GM04504 (cell line): ENCODE results near the gene C22orf31.

ENCODE experiments used
- DNase-seq: peaks from one replicate; pipeline ENCODE4 v3.0.0-alpha.2; 2012; ENCODE audit warnings: low read depth

Gene C22orf31

GRCh38 chr22:29029202-29030000 lies 32.2 kb downstream of the C22orf31 start:
- no peak for DNase-seq

GRCh38 chr22:29028468-29028867 lies 33.2 kb downstream of the C22orf31 start:
- no peak for DNase-seq

GRCh38 chr22:29026579-29026978 lies 35.1 kb downstream of the C22orf31 start:
- DNase-seq, result no peak

GRCh38 chr22:29023172-29023796 lies 38.3 kb downstream of the C22orf31 start:
- DNase-seq, result no peak

- no peak for DNase-seq
Observed at GRCh38 chr22:29022101-29022817, 39.4 kb downstream of the C22orf31 start.

- DNase-seq, result no peak
Observed at GRCh38 chr22:29018293-29019189, 43.1 kb downstream of the C22orf31 start.

- DNase-seq, result no peak
Observed at GRCh38 chr22:29016067-29016938, 45.3 kb downstream of the C22orf31 start.

GRCh38 chr22:29014773-29015172 lies 46.9 kb downstream of the C22orf31 start:
- DNase-seq, result no peak

- no peak for DNase-seq
Observed at GRCh38 chr22:29014293-29014692, 47.3 kb downstream of the C22orf31 start.

GRCh38 chr22:29012952-29013351 lies 48.7 kb downstream of the C22orf31 start:
- no peak for DNase-seq

- DNase-seq, result no peak
Observed at GRCh38 chr22:29012101-29012433, 49.6 kb downstream of the C22orf31 start.

- no peak for DNase-seq
Observed at GRCh38 chr22:29011240-29012100, 50.2 kb downstream of the C22orf31 start.

- DNase-seq, result no peak
Observed at GRCh38 chr22:29009148-29009547, 52.5 kb downstream of the C22orf31 start.
